Nephron progenitor cell (in vitro differentiated cells): ENCODE data around the gene BMI1.

ENCODE experiments used
- DNase-seq: peaks from one replicate; pipeline ENCODE4 v3.0.0; 2021
- H3K27ac Mint-ChIP-seq: 2 replicates; pipeline ENCODE4 v1.8.0; 2021; ENCODE audit warnings: mild to moderate bottlenecking, moderate library complexity, mixed read lengths
- H3K27me3 Mint-ChIP-seq: 2 replicates; pipeline ENCODE4 v1.8.0; 2021; ENCODE audit warnings: mild to moderate bottlenecking, low read depth, mixed read lengths; ENCODE audit not compliant: poor library complexity
- H3K36me3 Mint-ChIP-seq: 2 replicates; pipeline ENCODE4 v1.8.0; 2021; ENCODE audit warnings: low read depth, mixed read lengths
- H3K4me1 Mint-ChIP-seq: 2 replicates; pipeline ENCODE4 v1.8.0; 2021; ENCODE audit warnings: mixed read lengths
- H3K4me3 Mint-ChIP-seq: 2 replicates; pipeline ENCODE4 v1.8.0; 2021; ENCODE audit warnings: mild to moderate bottlenecking, moderate library complexity, mixed read lengths
- H3K9me3 Mint-ChIP-seq: 2 replicates; pipeline ENCODE4 v1.8.0; 2021; ENCODE audit warnings: mild to moderate bottlenecking, moderate library complexity, mixed read lengths
- TF ChIP-seq, protein P1 (sequence below): fragments of 200-600 bp; sonication (generic); IDR thresholded peaks from 2 replicates; pipeline ENCODE4 v1.5.0; 2021; ENCODE audit warnings: antibody characterized with exemption

Gene BMI1

DNA sequence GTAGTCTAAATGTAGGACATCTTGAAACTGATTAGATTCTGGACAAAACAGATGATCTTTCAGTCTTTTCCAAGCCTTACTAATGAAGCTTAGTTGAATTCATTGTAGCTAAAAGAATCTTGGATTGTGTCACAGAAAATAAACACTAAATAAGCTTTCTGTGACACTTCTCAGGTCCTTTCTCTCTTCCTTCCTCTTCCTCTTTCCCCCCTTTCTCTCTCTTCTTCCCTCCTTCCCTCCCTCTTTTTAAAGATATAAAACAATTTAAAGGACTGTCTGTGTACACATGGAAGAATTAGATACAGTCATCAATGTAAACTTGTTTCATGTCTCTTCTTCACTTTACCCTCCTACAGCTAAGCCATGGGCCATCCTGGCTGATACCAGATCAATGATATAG is 10.0 kb upstream of the BMI1 start:
- H3K27me3 Mint-ChIP-seq, result peaks cover 28% of the 10 kb centered on the region
- H3K36me3 Mint-ChIP-seq, result no peaks in the 10 kb centered on the region
- TF ChIP-seq, protein P1, sequence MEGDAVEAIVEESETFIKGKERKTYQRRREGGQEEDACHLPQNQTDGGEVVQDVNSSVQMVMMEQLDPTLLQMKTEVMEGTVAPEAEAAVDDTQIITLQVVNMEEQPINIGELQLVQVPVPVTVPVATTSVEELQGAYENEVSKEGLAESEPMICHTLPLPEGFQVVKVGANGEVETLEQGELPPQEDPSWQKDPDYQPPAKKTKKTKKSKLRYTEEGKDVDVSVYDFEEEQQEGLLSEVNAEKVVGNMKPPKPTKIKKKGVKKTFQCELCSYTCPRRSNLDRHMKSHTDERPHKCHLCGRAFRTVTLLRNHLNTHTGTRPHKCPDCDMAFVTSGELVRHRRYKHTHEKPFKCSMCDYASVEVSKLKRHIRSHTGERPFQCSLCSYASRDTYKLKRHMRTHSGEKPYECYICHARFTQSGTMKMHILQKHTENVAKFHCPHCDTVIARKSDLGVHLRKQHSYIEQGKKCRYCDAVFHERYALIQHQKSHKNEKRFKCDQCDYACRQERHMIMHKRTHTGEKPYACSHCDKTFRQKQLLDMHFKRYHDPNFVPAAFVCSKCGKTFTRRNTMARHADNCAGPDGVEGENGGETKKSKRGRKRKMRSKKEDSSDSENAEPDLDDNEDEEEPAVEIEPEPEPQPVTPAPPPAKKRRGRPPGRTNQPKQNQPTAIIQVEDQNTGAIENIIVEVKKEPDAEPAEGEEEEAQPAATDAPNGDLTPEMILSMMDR, result no peak
- H3K27ac Mint-ChIP-seq, result no peak overlapping the region
- DNase-seq, result no peak
- H3K4me1 Mint-ChIP-seq, result peaks cover 13% of the 10 kb centered on the region
- no peak overlapping the region for H3K4me3 Mint-ChIP-seq
- no peaks in the 10 kb centered on the region for H3K9me3 Mint-ChIP-seq

DNA sequence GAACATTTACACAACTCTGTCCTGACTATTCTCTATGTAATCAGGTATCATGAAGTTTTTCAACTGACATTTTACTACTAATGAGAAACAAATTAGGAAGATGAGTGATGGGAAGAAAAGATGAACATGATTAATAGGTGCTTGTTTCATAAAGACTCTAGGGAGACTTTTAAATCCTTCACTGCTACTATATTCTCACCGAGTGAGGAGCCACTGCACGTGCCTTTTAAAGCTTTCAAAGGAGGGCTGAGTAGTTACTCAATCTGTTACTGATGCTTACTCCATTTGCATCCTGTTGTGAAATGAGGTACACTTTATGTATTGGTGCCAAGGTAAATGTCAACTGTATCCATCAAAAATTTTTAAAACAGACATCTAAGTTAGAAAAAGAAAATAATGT is 6.0 kb upstream of the BMI1 start:
- DNase-seq, result no peak
- Mint-ChIP-seq H3K9me3 (no peaks in the 10 kb centered on the region), H3K27me3 (peaks cover 44% of the 10 kb centered on the region), H3K4me3 (peak overlapping the region; percentile 94), H3K4me1 (peaks cover 46% of the 10 kb centered on the region), H3K36me3 (no peaks in the 10 kb centered on the region), H3K27ac (no peak overlapping the region)
- TF ChIP-seq, protein P1, result no peak

DNA sequence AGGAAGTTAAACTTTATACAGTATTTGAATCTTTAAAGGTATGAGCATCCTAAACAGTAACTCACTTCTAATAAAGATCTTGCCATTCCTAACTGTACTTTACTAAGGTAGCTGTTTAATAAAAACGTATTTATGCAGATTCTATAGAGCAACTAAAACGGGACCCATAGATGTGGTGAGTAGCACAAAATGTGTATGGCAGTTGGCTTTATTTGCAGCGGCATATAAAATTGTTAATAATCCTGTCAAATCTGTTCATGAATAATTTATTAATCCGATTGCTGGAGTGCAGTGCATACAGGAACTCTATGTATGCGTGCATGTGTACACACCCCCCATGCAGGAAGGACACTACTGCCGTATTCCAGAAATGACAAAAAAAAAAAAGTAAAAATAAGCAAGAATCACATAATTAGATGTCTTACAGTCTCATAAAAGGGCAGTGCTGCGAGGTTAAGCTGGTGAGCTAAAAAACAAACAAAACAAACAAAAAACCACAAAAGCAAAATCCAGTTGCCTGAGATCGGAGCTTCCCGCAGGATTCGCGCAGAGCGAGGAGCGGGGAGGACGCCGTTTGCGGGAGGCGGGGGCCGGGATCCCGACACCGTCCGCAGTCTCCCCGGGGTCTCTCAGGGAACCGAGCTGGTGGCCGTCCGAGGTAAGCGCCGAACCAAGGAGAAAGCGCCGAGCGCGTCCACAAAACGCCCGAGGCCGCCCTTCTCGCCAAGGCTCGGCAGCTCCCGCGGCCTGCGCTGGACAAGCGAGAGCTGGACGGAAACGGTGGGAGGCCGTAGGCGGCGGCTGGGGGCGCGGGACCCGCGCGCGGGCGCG is 5.2 kb upstream of the BMI1 start:
- H3K9me3 Mint-ChIP-seq, result no peaks in the 10 kb centered on the region
- peak overlapping the region; percentile 94 for H3K4me3 Mint-ChIP-seq
- peak overlapping the region; percentile 85 for H3K27ac Mint-ChIP-seq
- TF ChIP-seq, protein P1, result no peak
- DNase-seq, result no peak
- no peaks in the 10 kb centered on the region for H3K36me3 Mint-ChIP-seq
- peaks cover 45% of the 10 kb centered on the region for H3K27me3 Mint-ChIP-seq
- peaks cover 50% of the 10 kb centered on the region for H3K4me1 Mint-ChIP-seq

DNA sequence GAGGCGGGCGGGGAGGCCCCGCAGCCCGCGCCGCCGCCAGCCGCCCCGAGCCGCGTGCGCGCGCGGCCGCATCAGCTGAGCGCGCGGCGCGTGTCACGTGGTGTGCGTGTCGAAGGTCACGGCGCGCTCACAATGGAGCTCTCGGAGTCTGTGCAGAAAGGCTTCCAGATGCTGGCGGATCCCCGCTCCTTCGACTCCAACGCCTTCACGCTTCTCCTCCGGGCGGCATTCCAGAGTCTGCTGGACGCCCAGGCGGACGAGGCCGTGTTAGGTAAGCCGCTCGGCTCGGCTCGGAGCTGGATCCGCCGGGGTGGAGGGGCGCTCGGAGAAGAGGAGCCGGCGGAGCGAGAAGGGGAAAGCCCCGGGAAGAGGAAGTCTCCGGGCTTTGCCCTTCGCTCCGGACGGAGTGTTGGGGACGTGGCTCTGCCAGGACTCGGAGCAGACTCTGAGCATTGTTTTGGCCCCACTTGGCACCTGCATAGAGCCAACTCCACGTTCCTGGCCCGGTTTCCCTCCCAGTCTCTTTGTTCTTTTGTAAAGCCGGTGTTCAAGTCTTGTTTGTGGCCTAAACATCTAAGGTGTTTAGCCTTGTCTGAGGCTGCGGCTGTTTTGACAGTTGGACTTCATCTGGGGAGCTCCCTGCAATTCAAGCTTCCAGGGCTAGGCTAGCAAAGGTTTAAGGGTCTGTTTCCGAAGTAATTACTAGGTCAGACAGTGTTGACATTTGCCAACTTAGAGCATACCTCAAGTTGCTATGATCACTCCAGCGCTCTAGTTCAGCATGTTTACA is 4.4 kb upstream of the BMI1 start, which contains the start of gene COMMD3:
COMMD3 (plus strand) TSS at position 103 of the 790 bp plus-strand sequence; CDS start at position 133, 30 bp downstream.
- Mint-ChIP-seq H3K27ac (peak within 1 kb of the TSS; percentile 95), H3K27me3 (peaks cover 48% of the 10 kb centered on the region), H3K36me3 (no peaks in the 10 kb centered on the region), H3K9me3 (no peaks in the 10 kb centered on the region), H3K4me3 (peak within 1 kb of the TSS; percentile 94), H3K4me1 (peaks cover 50% of the 10 kb centered on the region)
- TF ChIP-seq, protein P1, result no peak
- peak; percentile 86 for DNase-seq

DNA sequence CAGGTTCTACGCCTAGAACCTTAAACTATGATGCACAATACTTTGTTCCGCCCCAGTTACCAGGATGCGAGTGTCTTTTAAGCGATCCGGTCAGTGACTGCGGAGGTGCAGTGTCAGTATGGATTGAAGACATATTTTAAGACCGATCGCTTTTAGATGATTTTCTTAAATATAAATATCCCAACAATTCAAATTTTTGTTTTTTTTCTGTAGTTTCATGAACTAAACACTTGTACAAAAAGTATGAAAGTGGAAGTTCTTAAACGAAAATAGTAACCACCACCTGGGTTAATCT is 3.9 kb upstream of the BMI1 start:
- H3K36me3 Mint-ChIP-seq, result no peaks in the 10 kb centered on the region
- no peaks in the 10 kb centered on the region for H3K9me3 Mint-ChIP-seq
- H3K27me3 Mint-ChIP-seq, result peaks cover 48% of the 10 kb centered on the region
- H3K27ac Mint-ChIP-seq, result peak overlapping the region; percentile 95
- peaks cover 50% of the 10 kb centered on the region for H3K4me1 Mint-ChIP-seq
- H3K4me3 Mint-ChIP-seq, result peak overlapping the region; percentile 92
- no peak for DNase-seq
- TF ChIP-seq, protein P1, result no peak
